ENCODE data around the gene DENND2D. TPM values are rescaled to one million over a fixed set of nuclear protein-coding genes. Genes with fewer than 3 reads are reported as not detected.

DENND2D gene
- polyA plus RNA-seq, 1 donor from 2014 or later, result not detected

- Histone ChIP-seq H2AFZ (ENCODE audit: low read depth, low read length) (no peak overlapping the region), H3K79me2 (replicated peaks; ENCODE audit: insufficient read depth, low read length) (no peaks in the 10 kb centered on the region), H3F3A (ENCODE audit: insufficient read depth, low read length, poor library complexity, severe bottlenecking) (no peaks in the 10 kb centered on the region), H3K27ac (ENCODE audit: low read length) (no peak overlapping the region), H3K36me3 (ENCODE audit: insufficient read depth, low read length) (no peaks in the 10 kb centered on the region), H3K27me3 (ENCODE audit: insufficient read depth, low read depth, low read length) (no peaks in the 10 kb centered on the region), H3K4me2 (ENCODE audit: low read length) (no peak overlapping the region), H3K9ac (ENCODE audit: low read length) (no peak overlapping the region), H4K20me1 (ENCODE audit: insufficient read depth) (no peaks in the 10 kb centered on the region), H3K9me2 (ENCODE audit: insufficient read depth, low read length) (no peaks in the 10 kb centered on the region), H3K9me3 (ENCODE audit: low read length) (no peaks in the 10 kb centered on the region), H3K4me3 (ENCODE audit: low read length) (no peak overlapping the region)
- TF ChIP-seq CTCF (IDR thresholded peaks at IDR 0.05; ENCODE audit: poor library complexity, severe bottlenecking) (no peak), MXI1 (conservative IDR thresholded peaks at IDR 0.05; ENCODE audit: poor library complexity, severe bottlenecking) (no peak), SMC3 (conservative IDR thresholded peaks at IDR 0.05; ENCODE audit: poor library complexity) (no peak), TAF1 (IDR thresholded peaks at IDR 0.05; ENCODE audit: low read depth) (no peak), REST (IDR thresholded peaks at IDR 0.05; ENCODE audit: borderline replicate concordance) (no peak), EZH2 (IDR thresholded peaks at IDR 0.05; ENCODE audit: borderline replicate concordance, insufficient read depth, low read length, poor library complexity, severe bottlenecking) (no peak), EP300 (conservative IDR thresholded peaks at IDR 0.05; ENCODE audit: poor library complexity, severe bottlenecking) (no peak), POLR2AphosphoS5 (IDR thresholded peaks at IDR 0.05) (no peak), RAD21 (conservative IDR thresholded peaks at IDR 0.05) (no peak)
Measured at GRCh38 chr1:111221633-111222291, 21.3 kb upstream of the DENND2D start.

- H3K4me3 ChIP-seq (ENCODE audit: low read length), result no peak overlapping the region
- no peaks in the 10 kb centered on the region for H3K27me3 ChIP-seq (ENCODE audit: insufficient read depth, low read depth, low read length)
- H3K79me2 ChIP-seq (replicated peaks; ENCODE audit: insufficient read depth, low read length), result no peaks in the 10 kb centered on the region
- H3F3A ChIP-seq (ENCODE audit: insufficient read depth, low read length, poor library complexity, severe bottlenecking), result no peaks in the 10 kb centered on the region
- H3K36me3 ChIP-seq (ENCODE audit: insufficient read depth, low read length), result no peaks in the 10 kb centered on the region
- no peaks in the 10 kb centered on the region for H3K9me3 ChIP-seq (ENCODE audit: low read length)
- H2AFZ ChIP-seq (ENCODE audit: low read depth, low read length), result no peak overlapping the region
- no peaks in the 10 kb centered on the region for H4K20me1 ChIP-seq (ENCODE audit: insufficient read depth)
- TF ChIP-seq EZH2 (IDR thresholded peaks at IDR 0.05; ENCODE audit: borderline replicate concordance, insufficient read depth, low read length, poor library complexity, severe bottlenecking) (no peak), RAD21 (conservative IDR thresholded peaks at IDR 0.05) (no peak), POLR2AphosphoS5 (IDR thresholded peaks at IDR 0.05) (no peak), EP300 (conservative IDR thresholded peaks at IDR 0.05; ENCODE audit: poor library complexity, severe bottlenecking) (no peak), SMC3 (conservative IDR thresholded peaks at IDR 0.05; ENCODE audit: poor library complexity) (no peak), REST (IDR thresholded peaks at IDR 0.05; ENCODE audit: borderline replicate concordance) (no peak), CTCF (IDR thresholded peaks at IDR 0.05; ENCODE audit: poor library complexity, severe bottlenecking) (no peak), MXI1 (conservative IDR thresholded peaks at IDR 0.05; ENCODE audit: poor library complexity, severe bottlenecking) (no peak), TAF1 (IDR thresholded peaks at IDR 0.05; ENCODE audit: low read depth) (no peak)
- no peak overlapping the region for H3K4me2 ChIP-seq (ENCODE audit: low read length)
- H3K9ac ChIP-seq (ENCODE audit: low read length), result no peak overlapping the region
- H3K9me2 ChIP-seq (ENCODE audit: insufficient read depth, low read length), result no peaks in the 10 kb centered on the region
- H3K27ac ChIP-seq (ENCODE audit: low read length), result no peak overlapping the region
Measured at GRCh38 chr1:111221276-111221632, 20.8 kb upstream of the DENND2D start.

Data from neural cell (in vitro differentiated cells).